DOHH2 (cell line): ENCODE results near the gene FEM1B.
"Not testable (repeated sequence)": the region's sequence is repeated elsewhere in the genome, so short reads cannot be mapped to it uniquely, and the experiment has no call there.

ENCODE experiments used
- H3F3A ChIP-seq: fragments of 200-600 bp; sonication (generic), shearing (Covaris generic); 2 replicates; pipeline ENCODE4 v1.6.0; 2016; ENCODE audit warnings: antibody characterized with exemption, mild to moderate bottlenecking; ENCODE audit not compliant: control insufficient read depth, insufficient read depth
- H3K27ac ChIP-seq: fragments of 200-600 bp; sonication (generic); 2 replicates; pipeline ENCODE4 v1.5.1; 2014; ENCODE audit warnings: low read depth, mild to moderate bottlenecking, low read length, moderate library complexity
- H3K27me3 ChIP-seq: fragments of 200-600 bp; sonication (generic); 2 replicates; pipeline ENCODE4 v1.6.1; 2014; ENCODE audit warnings: mild to moderate bottlenecking, low read length, mixed read lengths; ENCODE audit not compliant: control insufficient read depth
- H3K36me3 ChIP-seq: fragments of 200-600 bp; sonication (generic); 2 replicates; pipeline ENCODE4 v1.6.1; 2014; ENCODE audit warnings: mild to moderate bottlenecking, low read length, moderate library complexity, mixed read lengths; ENCODE audit not compliant: control insufficient read depth
- H3K4me1 ChIP-seq: fragments of 200-600 bp; sonication (generic); 2 replicates; pipeline ENCODE4 v1.6.1; 2014; ENCODE audit warnings: mild to moderate bottlenecking, low read length, mixed read lengths; ENCODE audit not compliant: control insufficient read depth
- H3K4me2 ChIP-seq: fragments of 200-600 bp; sonication (generic); 2 replicates; pipeline ENCODE4 v1.6.0; 2014; ENCODE audit warnings: mild to moderate bottlenecking, low read length, moderate library complexity
- H3K4me3 ChIP-seq: fragments of 200-600 bp; sonication (generic); 2 replicates; pipeline ENCODE4 v1.5.1; 2014; ENCODE audit warnings: mild to moderate bottlenecking, low read length, mixed read lengths
- H3K79me2 ChIP-seq: fragments of 200-600 bp; sonication (generic); 2 replicates; pipeline ENCODE4 v1.6.1; 2014; ENCODE audit warnings: mild to moderate bottlenecking, low read length, mixed read lengths; ENCODE audit not compliant: control insufficient read depth
- H3K9me2 ChIP-seq: fragments of 200-600 bp; sonication (generic); replicated peaks from 2 replicates; pipeline ENCODE4 v1.6.1; 2014; ENCODE audit warnings: mild to moderate bottlenecking, low read length, mixed read lengths; ENCODE audit not compliant: control insufficient read depth
- H3K9me3 ChIP-seq: fragments of 200-600 bp; sonication (generic); 2 replicates; pipeline ENCODE4 v1.6.1; 2014; ENCODE audit warnings: antibody characterized with exemption, low read length, mixed read lengths; ENCODE audit not compliant: control insufficient read depth, insufficient read depth
- H4K20me1 ChIP-seq: fragments of 200-600 bp; sonication (generic); 2 replicates; pipeline ENCODE4 v1.6.0; 2014; ENCODE audit warnings: low read depth, mild to moderate bottlenecking, antibody characterized with exemption, low read length, moderate library complexity; ENCODE audit not compliant: control insufficient read depth, insufficient read depth
- EZH2phosphoT487 ChIP-seq: fragments of 200-600 bp; sonication (generic); IDR thresholded peaks from 2 replicates; pipeline ENCODE4 v1.6.1; 2017; ENCODE audit warnings: borderline replicate concordance, mild to moderate bottlenecking, antibody characterized with exemption, low read length, moderate library complexity, mixed read lengths
- TF ChIP-seq, protein P1 (sequence below): fragments of 200-600 bp; sonication (generic); IDR thresholded peaks from one replicate; pipeline ENCODE4 v1.5.1; 2014; ENCODE audit warnings: antibody characterized with exemption, mild to moderate bottlenecking, low read depth, low read length; ENCODE audit not compliant: poor library complexity, severe bottlenecking

Gene FEM1B

DNA sequence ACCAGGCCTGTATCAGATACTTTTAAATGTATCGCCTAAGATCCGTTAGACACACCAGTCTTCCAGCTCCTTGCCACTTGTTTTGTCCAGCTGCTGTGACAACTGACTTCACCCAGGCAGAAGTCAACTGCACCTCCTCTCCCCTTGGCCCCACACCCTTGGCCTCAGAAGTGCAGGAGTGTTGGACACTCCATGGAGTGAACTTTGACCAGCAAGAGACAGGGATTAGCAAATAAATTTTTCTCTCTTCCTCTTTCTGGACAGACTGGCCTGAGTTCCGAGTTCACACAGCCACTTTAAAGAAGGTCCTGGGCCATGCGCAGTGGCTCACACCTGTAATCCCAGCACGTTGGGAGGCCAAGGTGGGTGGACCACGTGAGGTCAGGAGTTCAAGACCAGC is 45.1 kb upstream of the FEM1B start:
- H3K9me3 ChIP-seq: no peaks in the 10 kb centered on the region
- no peaks in the 10 kb centered on the region for H3K9me2 ChIP-seq
- H3K27me3 ChIP-seq: no peaks in the 10 kb centered on the region
- no peak overlapping the region for H3K4me3 ChIP-seq
- no peak overlapping the region for H3K4me2 ChIP-seq
- H3F3A ChIP-seq: no peaks in the 10 kb centered on the region
- H3K4me1 ChIP-seq: peaks cover 29% of the 10 kb centered on the region
- no peak overlapping the region for H3K27ac ChIP-seq
- TF ChIP-seq, protein P1, sequence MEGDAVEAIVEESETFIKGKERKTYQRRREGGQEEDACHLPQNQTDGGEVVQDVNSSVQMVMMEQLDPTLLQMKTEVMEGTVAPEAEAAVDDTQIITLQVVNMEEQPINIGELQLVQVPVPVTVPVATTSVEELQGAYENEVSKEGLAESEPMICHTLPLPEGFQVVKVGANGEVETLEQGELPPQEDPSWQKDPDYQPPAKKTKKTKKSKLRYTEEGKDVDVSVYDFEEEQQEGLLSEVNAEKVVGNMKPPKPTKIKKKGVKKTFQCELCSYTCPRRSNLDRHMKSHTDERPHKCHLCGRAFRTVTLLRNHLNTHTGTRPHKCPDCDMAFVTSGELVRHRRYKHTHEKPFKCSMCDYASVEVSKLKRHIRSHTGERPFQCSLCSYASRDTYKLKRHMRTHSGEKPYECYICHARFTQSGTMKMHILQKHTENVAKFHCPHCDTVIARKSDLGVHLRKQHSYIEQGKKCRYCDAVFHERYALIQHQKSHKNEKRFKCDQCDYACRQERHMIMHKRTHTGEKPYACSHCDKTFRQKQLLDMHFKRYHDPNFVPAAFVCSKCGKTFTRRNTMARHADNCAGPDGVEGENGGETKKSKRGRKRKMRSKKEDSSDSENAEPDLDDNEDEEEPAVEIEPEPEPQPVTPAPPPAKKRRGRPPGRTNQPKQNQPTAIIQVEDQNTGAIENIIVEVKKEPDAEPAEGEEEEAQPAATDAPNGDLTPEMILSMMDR: no peak
- no peak for TF ChIP-seq EZH2phosphoT487
- H3K79me2 ChIP-seq: peaks cover 18% of the 10 kb centered on the region
- no peaks in the 10 kb centered on the region for H4K20me1 ChIP-seq
- H3K36me3 ChIP-seq: peaks cover 13% of the 10 kb centered on the region

DNA sequence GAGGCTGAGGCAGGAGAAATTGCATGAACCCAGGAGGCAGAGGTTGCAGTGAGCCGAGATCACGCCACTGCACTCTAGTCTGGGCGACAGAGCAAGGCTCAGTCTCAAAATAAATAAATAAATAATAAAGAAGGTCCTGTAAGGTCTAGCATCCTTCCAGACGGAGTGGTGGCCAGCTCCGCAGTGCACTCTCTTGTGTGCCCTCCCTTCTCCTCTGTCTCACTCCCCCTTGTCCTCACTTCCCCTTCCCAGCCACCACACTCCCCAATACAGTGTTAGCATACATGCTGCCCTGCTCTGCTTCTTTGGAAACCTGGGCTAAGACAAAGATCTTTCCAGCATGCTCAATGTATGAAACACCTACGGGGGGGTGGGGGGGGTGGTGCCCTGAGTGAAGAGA is 44.6 kb upstream of the FEM1B start:
- Histone ChIP-seq H3K36me3 (peaks cover 8% of the 10 kb centered on the region), H3K4me3 (no peak overlapping the region), H4K20me1 (no peaks in the 10 kb centered on the region), H3K4me2 (no peak overlapping the region), H3K27ac (no peak overlapping the region), H3F3A (no peaks in the 10 kb centered on the region), H3K9me2 (no peaks in the 10 kb centered on the region), H3K79me2 (peaks cover 13% of the 10 kb centered on the region), H3K27me3 (no peaks in the 10 kb centered on the region), H3K9me3 (no peaks in the 10 kb centered on the region), H3K4me1 (peaks cover 24% of the 10 kb centered on the region)
- TF ChIP-seq EZH2phosphoT487: no peak
- TF ChIP-seq, protein P1: no peak

- no peaks in the 10 kb centered on the region for H4K20me1 ChIP-seq
- peaks cover 17% of the 10 kb centered on the region for H3K4me1 ChIP-seq
- TF ChIP-seq EZH2phosphoT487: no peak
- TF ChIP-seq, protein P1: no peak
- no peaks in the 10 kb centered on the region for H3K9me2 ChIP-seq
- H3K4me3 ChIP-seq: no peak overlapping the region
- peaks cover 2% of the 10 kb centered on the region for H3K79me2 ChIP-seq
- H3F3A ChIP-seq: no peaks in the 10 kb centered on the region
- H3K4me2 ChIP-seq: no peak overlapping the region
- H3K27ac ChIP-seq: no peak overlapping the region
- no peaks in the 10 kb centered on the region for H3K27me3 ChIP-seq
- H3K9me3 ChIP-seq: no peaks in the 10 kb centered on the region
- no peaks in the 10 kb centered on the region; the same call in 1 of the 2 replicates for H3K36me3 ChIP-seq
Observed at GRCh38 chr15:68234060-68234459, 43.5 kb upstream of the FEM1B start.

- not testable (repeated sequence) for H3K4me2 ChIP-seq, H3K27ac ChIP-seq, H4K20me1 ChIP-seq, H3F3A ChIP-seq, H3K9me3 ChIP-seq, H3K79me2 ChIP-seq, H3K36me3 ChIP-seq, H3K9me2 ChIP-seq, H3K27me3 ChIP-seq, H3K4me3 ChIP-seq
- peaks cover 17% of the 10 kb centered on the region for H3K4me1 ChIP-seq
Observed at GRCh38 chr15:68234520-68234919, 43.0 kb upstream of the FEM1B start.
